OCI-LY1 (cell line): ENCODE measurements around the gene P3H1.

Experiments used
- EZH2 ChIP-seq: fragments of 200-600 bp; sonication (generic), shearing (Covaris generic); IDR thresholded peaks from 2 replicates; pipeline ENCODE4 v1.8.0; 2017; ENCODE audit warnings: borderline replicate concordance, mixed run types, mild to moderate bottlenecking, antibody characterized with exemption, low read length, moderate library complexity, mixed read lengths
- TF ChIP-seq, protein P1 (sequence below): fragments of 200-600 bp; sonication (generic), shearing (Covaris generic); IDR thresholded peaks from 2 replicates; pipeline ENCODE4 v1.5.1; 2017; ENCODE audit warnings: mild to moderate bottlenecking, antibody characterized with exemption, low read length, moderate library complexity, mixed read lengths

DNA sequence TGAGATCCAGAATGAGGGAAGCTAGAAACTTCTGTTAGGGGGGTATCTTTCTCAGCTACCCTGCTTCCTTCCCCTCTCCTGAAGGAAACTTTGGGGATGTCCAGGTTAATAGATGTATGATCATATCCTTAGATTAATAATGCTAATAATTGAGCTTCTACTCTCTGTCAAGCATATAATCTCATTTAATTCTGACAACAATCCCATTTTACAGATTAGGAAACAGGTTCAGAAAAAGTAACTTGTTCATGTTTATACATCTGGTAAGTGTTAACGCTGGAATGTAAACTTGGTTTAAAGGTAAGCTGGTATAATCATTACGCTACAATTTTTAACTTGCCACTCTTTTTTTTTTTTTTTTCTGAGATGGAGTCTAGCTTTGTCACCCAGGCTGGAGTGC, 16.3 kb upstream of the P3H1 start:
- TF ChIP-seq EZH2 = no peak
- TF ChIP-seq, protein P1, sequence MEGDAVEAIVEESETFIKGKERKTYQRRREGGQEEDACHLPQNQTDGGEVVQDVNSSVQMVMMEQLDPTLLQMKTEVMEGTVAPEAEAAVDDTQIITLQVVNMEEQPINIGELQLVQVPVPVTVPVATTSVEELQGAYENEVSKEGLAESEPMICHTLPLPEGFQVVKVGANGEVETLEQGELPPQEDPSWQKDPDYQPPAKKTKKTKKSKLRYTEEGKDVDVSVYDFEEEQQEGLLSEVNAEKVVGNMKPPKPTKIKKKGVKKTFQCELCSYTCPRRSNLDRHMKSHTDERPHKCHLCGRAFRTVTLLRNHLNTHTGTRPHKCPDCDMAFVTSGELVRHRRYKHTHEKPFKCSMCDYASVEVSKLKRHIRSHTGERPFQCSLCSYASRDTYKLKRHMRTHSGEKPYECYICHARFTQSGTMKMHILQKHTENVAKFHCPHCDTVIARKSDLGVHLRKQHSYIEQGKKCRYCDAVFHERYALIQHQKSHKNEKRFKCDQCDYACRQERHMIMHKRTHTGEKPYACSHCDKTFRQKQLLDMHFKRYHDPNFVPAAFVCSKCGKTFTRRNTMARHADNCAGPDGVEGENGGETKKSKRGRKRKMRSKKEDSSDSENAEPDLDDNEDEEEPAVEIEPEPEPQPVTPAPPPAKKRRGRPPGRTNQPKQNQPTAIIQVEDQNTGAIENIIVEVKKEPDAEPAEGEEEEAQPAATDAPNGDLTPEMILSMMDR = no peak
